GDM1 (cell line): ENCODE data around the gene KATNB1.

ENCODE experiments used
- DNase-seq: peaks from one replicate; lab custom pipeline; 2025; lab: John Stamatoyannopoulos, UW

The KATNB1 gene

GRCh38 chr16:57756424-57757325 lies 21.1 kb downstream of the KATNB1 start:
- no peak for DNase-seq

- DNase-seq = peak; percentile 39
Measured at GRCh38 chr16:57757326-57757786, 21.8 kb downstream of the KATNB1 start.

GRCh38 chr16:57757883-57758282 lies 22.3 kb downstream of the KATNB1 start:
- no peak for DNase-seq

GRCh38 chr16:57758331-57759117 lies 23.0 kb downstream of the KATNB1 start:
- DNase-seq = no peak

GRCh38 chr16:57759131-57759530 lies 23.6 kb downstream of the KATNB1 start:
- no peak for DNase-seq

GRCh38 chr16:57759541-57760356 lies 24.2 kb downstream of the KATNB1 start:
- no peak for DNase-seq

GRCh38 chr16:57760357-57761160 lies 25.0 kb downstream of the KATNB1 start:
- no peak for DNase-seq

- no peak for DNase-seq
Measured at GRCh38 chr16:57761301-57761700, 25.7 kb downstream of the KATNB1 start.

GRCh38 chr16:57761957-57762356 lies 26.4 kb downstream of the KATNB1 start:
- no peak for DNase-seq

GRCh38 chr16:57762365-57763040 lies 26.9 kb downstream of the KATNB1 start:
- no peak for DNase-seq

- no peak for DNase-seq
Measured at GRCh38 chr16:57763285-57764005, 27.9 kb downstream of the KATNB1 start.

GRCh38 chr16:57764006-57764340 lies 28.4 kb downstream of the KATNB1 start:
- DNase-seq = no peak

- no peak for DNase-seq
Measured at GRCh38 chr16:57764341-57765159, 29.0 kb downstream of the KATNB1 start.

- DNase-seq = no peak
Measured at GRCh38 chr16:57765160-57765728, 29.7 kb downstream of the KATNB1 start.

GRCh38 chr16:57766714-57767348 lies 31.3 kb downstream of the KATNB1 start:
- DNase-seq = no peak

- DNase-seq = no peak
Measured at GRCh38 chr16:57769541-57770145, 34.1 kb downstream of the KATNB1 start.

GRCh38 chr16:57770361-57770760 lies 34.8 kb downstream of the KATNB1 start:
- DNase-seq = no peak
